Measurements from ENCODE around the gene CLCA2. TPM values are rescaled to one million over a fixed set of nuclear protein-coding genes. Genes with fewer than 3 reads are reported as not detected.

Gene CLCA2
- total RNA-seq, 1 donor from 2014 or later, result 0.11 TPM

DNA sequence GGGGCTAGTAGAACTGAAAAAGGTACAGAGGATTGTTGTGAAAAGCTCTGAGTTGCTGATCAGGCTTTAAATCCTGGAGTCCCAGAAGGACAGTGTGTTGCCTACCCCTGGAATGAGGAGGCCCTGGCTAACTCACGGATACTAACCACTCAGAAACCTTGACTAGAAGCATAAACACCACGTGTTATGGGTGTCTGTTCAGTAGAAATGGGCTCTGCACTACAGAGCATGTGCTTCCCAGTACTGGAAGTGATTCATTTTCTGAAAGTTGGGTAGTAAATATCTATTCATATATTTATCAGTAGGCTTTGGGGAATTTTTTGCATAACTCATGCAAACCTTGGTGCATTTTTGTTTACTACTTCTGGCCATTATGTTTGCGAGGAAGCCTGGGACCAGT is 29.7 kb downstream of the CLCA2 start:
- H3K9me3 Mint-ChIP-seq, result no peaks in the 10 kb centered on the region

DNA sequence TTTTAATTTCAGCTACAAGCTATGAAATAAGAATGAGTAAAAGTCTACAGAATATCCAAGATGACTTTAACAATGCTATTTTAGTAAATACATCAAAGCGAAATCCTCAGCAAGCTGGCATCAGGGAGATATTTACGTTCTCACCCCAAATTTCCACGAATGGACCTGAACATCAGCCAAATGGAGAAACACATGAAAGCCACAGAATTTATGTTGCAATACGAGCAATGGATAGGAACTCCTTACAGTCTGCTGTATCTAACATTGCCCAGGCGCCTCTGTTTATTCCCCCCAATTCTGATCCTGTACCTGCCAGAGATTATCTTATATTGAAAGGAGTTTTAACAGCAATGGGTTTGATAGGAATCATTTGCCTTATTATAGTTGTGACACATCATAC is 31.1 kb downstream of the CLCA2 start:
- Mint-ChIP-seq H3K4me3 (no peak overlapping the region), H3K36me3 (no peaks in the 10 kb centered on the region), H3K27me3 (ENCODE audit: low read depth) (peaks cover 3% of the 10 kb centered on the region), H3K4me1 (no peaks in the 10 kb centered on the region), H3K9me3 (no peaks in the 10 kb centered on the region), H3K27ac (no peak overlapping the region)
- TF ChIP-seq, protein P1, sequence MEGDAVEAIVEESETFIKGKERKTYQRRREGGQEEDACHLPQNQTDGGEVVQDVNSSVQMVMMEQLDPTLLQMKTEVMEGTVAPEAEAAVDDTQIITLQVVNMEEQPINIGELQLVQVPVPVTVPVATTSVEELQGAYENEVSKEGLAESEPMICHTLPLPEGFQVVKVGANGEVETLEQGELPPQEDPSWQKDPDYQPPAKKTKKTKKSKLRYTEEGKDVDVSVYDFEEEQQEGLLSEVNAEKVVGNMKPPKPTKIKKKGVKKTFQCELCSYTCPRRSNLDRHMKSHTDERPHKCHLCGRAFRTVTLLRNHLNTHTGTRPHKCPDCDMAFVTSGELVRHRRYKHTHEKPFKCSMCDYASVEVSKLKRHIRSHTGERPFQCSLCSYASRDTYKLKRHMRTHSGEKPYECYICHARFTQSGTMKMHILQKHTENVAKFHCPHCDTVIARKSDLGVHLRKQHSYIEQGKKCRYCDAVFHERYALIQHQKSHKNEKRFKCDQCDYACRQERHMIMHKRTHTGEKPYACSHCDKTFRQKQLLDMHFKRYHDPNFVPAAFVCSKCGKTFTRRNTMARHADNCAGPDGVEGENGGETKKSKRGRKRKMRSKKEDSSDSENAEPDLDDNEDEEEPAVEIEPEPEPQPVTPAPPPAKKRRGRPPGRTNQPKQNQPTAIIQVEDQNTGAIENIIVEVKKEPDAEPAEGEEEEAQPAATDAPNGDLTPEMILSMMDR (IDR thresholded peaks at IDR 0.05; ENCODE audit: unreplicated experiment), result no peak
- DNase-seq (ENCODE audit: low spot score in 2 of 2, unreplicated experiment in 2 of 2), result no peak

More for the DNA sequence above, 29.7 kb downstream of the CLCA2 start:
- DNase-seq (ENCODE audit: low spot score in 2 of 2, unreplicated experiment in 2 of 2), result no peak
- Mint-ChIP-seq H3K27me3 (ENCODE audit: low read depth) (peaks cover 3% of the 10 kb centered on the region), H3K36me3 (no peaks in the 10 kb centered on the region), H3K4me3 (no peak overlapping the region), H3K4me1 (no peaks in the 10 kb centered on the region), H3K27ac (no peak overlapping the region)
- TF ChIP-seq, protein P1 (IDR thresholded peaks at IDR 0.05; ENCODE audit: unreplicated experiment), result no peak

DNA sequence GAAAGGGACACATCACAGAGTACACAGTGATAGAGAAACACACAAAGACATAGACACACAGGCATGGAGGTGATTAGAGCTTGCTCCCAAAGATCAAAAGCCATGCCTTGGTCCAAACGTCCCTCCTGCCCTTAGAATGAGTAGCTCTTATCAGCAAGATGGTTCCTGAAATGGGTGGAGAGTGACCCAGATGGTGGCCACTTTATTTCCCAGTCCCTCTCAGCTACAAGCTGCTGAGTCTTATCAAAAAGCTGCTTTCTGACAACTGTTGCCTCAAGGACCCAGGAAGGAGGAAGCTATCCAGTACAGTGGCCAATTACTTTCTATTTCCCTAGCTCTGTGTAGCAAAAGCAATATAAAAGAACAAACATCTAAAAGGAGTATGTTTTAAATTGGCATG is 37.0 kb downstream of the CLCA2 start:
- no peak overlapping the region for H3K27ac Mint-ChIP-seq
- H3K4me3 Mint-ChIP-seq, result no peak overlapping the region
- TF ChIP-seq, protein P1 (IDR thresholded peaks at IDR 0.05; ENCODE audit: unreplicated experiment), result no peak
- no peaks in the 10 kb centered on the region for H3K9me3 Mint-ChIP-seq
- no peak for DNase-seq (ENCODE audit: low spot score in 2 of 2, unreplicated experiment in 2 of 2)
- no peaks in the 10 kb centered on the region for H3K4me1 Mint-ChIP-seq
- H3K36me3 Mint-ChIP-seq, result no peaks in the 10 kb centered on the region
- H3K27me3 Mint-ChIP-seq (ENCODE audit: low read depth), result peaks cover 7% of the 10 kb centered on the region

DNA sequence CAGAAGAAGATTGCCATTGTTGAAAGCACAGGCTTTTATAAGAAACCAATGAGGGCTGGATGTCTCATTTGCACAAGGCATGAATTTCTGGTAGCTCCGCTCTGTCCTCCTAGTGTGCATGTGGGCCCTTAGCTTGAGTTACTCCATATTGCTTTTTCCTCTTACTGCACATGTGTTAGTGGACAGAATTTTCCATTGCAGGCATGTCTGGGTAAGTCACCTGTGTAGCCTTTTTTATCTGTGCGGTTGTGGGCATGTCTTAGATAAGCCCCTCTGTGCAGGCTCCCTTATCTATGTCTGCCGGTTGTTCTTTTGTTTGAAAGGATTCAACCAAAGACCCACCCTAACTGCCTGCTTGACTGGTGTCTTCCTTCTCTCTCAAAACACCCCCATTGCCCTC is 37.5 kb downstream of the CLCA2 start:
- H3K27me3 Mint-ChIP-seq (ENCODE audit: low read depth), result peaks cover 8% of the 10 kb centered on the region
- H3K27ac Mint-ChIP-seq, result no peak overlapping the region
- no peaks in the 10 kb centered on the region for H3K4me1 Mint-ChIP-seq
- DNase-seq (ENCODE audit: low spot score in 2 of 2, unreplicated experiment in 2 of 2), result no peak
- no peak overlapping the region for H3K4me3 Mint-ChIP-seq
- TF ChIP-seq, protein P1 (IDR thresholded peaks at IDR 0.05; ENCODE audit: unreplicated experiment), result no peak
- no peaks in the 10 kb centered on the region for H3K36me3 Mint-ChIP-seq
- H3K9me3 Mint-ChIP-seq, result no peaks in the 10 kb centered on the region

DNA sequence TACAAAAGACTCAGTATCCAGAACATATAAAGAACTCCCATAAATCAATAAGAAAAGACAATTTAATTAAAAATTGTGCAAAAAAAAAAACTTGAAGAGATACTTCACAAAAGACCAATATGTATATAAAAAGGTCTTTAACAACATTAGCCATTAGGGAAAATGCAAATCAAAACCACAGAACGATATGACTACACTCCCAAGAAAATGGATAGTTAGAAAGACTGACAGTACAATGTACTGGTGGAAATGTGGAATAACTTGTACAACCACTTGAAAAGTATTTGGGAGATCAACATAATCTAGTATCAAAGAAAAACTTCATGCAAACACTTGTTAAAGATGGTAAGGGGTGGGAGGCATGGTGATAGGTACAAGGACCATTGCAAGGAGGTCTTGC is 40.8 kb downstream of the CLCA2 start:
- TF ChIP-seq, protein P1 (IDR thresholded peaks at IDR 0.05; ENCODE audit: unreplicated experiment), result no peak
- Mint-ChIP-seq H3K27ac (no peak overlapping the region), H3K4me3 (no peak overlapping the region), H3K9me3 (no peaks in the 10 kb centered on the region), H3K36me3 (no peaks in the 10 kb centered on the region), H3K27me3 (ENCODE audit: low read depth) (peaks cover 16% of the 10 kb centered on the region), H3K4me1 (no peaks in the 10 kb centered on the region)
- DNase-seq (ENCODE audit: low spot score in 2 of 2, unreplicated experiment in 2 of 2), result no peak

Measured in mesothelial cell of epicardium (in vitro differentiated cells).